Measurements from ENCODE around the gene EPN1. TPM values are rescaled to one million over a fixed set of nuclear protein-coding genes. Genes with fewer than 3 reads are reported as not detected.

EPN1 gene
- total RNA-seq, 1 experiment from 2014 or later = 162 TPM

GRCh38 chr19:55693336-55693974 is 18.4 kb downstream of the EPN1 start:
- intact Hi-C loops (cut with micrococcal nuclease; ENCODE audit: unreplicated experiment) = no loop called here
- BruUV-seq (replicated peaks) = no TSS peak
- Mint-ChIP-seq H3K4me3 (ENCODE audit: low read depth, unreplicated experiment) (no peak overlapping the region), H3K4me1 (ENCODE audit: low read depth, unreplicated experiment) (no peaks in the 10 kb centered on the region), H3K36me3 (ENCODE audit: insufficient read depth, unreplicated experiment) (peaks cover 68% of the 10 kb centered on the region), H3K9me3 (ENCODE audit: low read depth, unreplicated experiment) (no peaks in the 10 kb centered on the region), H3K27me3 (ENCODE audit: unreplicated experiment) (no peaks in the 10 kb centered on the region), H3K27ac (ENCODE audit: unreplicated experiment) (no peak overlapping the region)
- TF ChIP-seq, protein P1, sequence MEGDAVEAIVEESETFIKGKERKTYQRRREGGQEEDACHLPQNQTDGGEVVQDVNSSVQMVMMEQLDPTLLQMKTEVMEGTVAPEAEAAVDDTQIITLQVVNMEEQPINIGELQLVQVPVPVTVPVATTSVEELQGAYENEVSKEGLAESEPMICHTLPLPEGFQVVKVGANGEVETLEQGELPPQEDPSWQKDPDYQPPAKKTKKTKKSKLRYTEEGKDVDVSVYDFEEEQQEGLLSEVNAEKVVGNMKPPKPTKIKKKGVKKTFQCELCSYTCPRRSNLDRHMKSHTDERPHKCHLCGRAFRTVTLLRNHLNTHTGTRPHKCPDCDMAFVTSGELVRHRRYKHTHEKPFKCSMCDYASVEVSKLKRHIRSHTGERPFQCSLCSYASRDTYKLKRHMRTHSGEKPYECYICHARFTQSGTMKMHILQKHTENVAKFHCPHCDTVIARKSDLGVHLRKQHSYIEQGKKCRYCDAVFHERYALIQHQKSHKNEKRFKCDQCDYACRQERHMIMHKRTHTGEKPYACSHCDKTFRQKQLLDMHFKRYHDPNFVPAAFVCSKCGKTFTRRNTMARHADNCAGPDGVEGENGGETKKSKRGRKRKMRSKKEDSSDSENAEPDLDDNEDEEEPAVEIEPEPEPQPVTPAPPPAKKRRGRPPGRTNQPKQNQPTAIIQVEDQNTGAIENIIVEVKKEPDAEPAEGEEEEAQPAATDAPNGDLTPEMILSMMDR (IDR thresholded peaks at IDR 0.05; ENCODE audit: unreplicated experiment) = no peak
- DNase-seq = no peak
- CTCF ChIA-PET = interaction anchor here (0.7 kb wide), 1 partner anchor 700 kb away, joined by 6 read pairs; no protein-coding TSS in a partner anchor

GRCh38 chr19:55694241-55694655 is 19.2 kb downstream of the EPN1 start:
- intact Hi-C loops (cut with micrococcal nuclease; ENCODE audit: unreplicated experiment) = no loop called here
- Mint-ChIP-seq H3K27me3 (ENCODE audit: unreplicated experiment) (no peaks in the 10 kb centered on the region), H3K4me3 (ENCODE audit: low read depth, unreplicated experiment) (no peak overlapping the region), H3K36me3 (ENCODE audit: insufficient read depth, unreplicated experiment) (peaks cover 68% of the 10 kb centered on the region), H3K27ac (ENCODE audit: unreplicated experiment) (no peak overlapping the region), H3K9me3 (ENCODE audit: low read depth, unreplicated experiment) (no peaks in the 10 kb centered on the region), H3K4me1 (ENCODE audit: low read depth, unreplicated experiment) (no peaks in the 10 kb centered on the region)
- BruUV-seq (replicated peaks) = no TSS peak
- DNase-seq = no peak
- CTCF ChIA-PET = interaction anchor here (0.6 to 0.7 kb wide), 2 partner anchors 124 to 700 kb away, joined by 4 to 6 read pairs; no protein-coding TSS in a partner anchor
- TF ChIP-seq, protein P1 (IDR thresholded peaks at IDR 0.05; ENCODE audit: unreplicated experiment) = no peak

GRCh38 chr19:55694656-55695491 is 19.8 kb downstream of the EPN1 start:
- Mint-ChIP-seq H3K4me3 (ENCODE audit: low read depth, unreplicated experiment) (no peak overlapping the region), H3K27me3 (ENCODE audit: unreplicated experiment) (no peaks in the 10 kb centered on the region), H3K27ac (ENCODE audit: unreplicated experiment) (no peak overlapping the region), H3K9me3 (ENCODE audit: low read depth, unreplicated experiment) (no peaks in the 10 kb centered on the region), H3K36me3 (ENCODE audit: insufficient read depth, unreplicated experiment) (peaks cover 62% of the 10 kb centered on the region), H3K4me1 (ENCODE audit: low read depth, unreplicated experiment) (no peaks in the 10 kb centered on the region)
- DNase-seq = no peak
- BruUV-seq (replicated peaks) = no TSS peak
- TF ChIP-seq, protein P1 (IDR thresholded peaks at IDR 0.05; ENCODE audit: unreplicated experiment) = no peak
- CTCF ChIA-PET = interaction anchor here (0.6 kb wide), 1 partner anchor 125 kb away, joined by 4 read pairs; no protein-coding TSS in a partner anchor
- intact Hi-C loops (cut with micrococcal nuclease; ENCODE audit: unreplicated experiment) = no loop called here

DNA sequence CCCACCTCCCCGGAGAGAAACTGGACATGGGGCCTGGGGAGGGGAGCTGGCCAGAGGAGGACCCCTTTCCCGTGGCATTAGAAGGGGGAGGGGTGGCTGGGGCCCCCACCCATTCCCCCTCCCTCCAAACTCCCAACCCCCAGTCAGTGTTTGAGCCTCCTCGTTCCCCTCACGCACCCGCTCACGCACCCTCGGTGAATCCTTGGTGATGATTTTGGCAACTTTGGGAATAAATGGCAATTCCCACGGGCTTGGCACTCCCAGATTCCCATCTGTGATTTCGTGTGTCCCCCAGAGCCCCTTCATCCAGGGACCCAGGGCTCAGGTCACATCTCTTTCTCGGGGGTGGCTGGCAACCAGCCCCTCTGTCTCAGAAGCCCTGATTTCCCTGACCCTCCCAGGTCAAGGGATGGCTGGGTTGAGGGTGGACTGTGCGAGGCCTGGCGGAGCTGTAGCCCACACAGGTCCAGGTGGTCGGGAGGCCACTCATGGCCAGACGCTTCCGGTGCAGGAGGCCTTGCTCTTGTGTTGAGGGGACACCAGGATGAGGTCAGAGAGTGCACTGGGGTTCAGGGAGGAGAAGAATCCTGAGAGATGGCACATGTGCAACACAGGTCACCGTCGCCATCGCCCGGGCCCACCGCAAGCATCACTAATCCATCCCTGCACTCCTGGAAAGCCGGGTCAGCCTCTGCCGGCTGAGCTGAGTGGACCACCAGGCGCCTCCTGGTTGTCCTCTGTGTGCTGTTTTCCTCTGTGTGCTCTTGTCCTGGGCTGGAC is 20.7 kb downstream of the EPN1 start:
- intact Hi-C loops (cut with micrococcal nuclease; ENCODE audit: unreplicated experiment) = no loop called here
- H3K4me1 Mint-ChIP-seq (ENCODE audit: low read depth, unreplicated experiment) = no peaks in the 10 kb centered on the region
- TF ChIP-seq, protein P1 (IDR thresholded peaks at IDR 0.05; ENCODE audit: unreplicated experiment) = no peak
- H3K27me3 Mint-ChIP-seq (ENCODE audit: unreplicated experiment) = no peaks in the 10 kb centered on the region
- TSS peak; percentile 62 for BruUV-seq (replicated peaks)
- DNase-seq = no peak
- no peak overlapping the region for H3K4me3 Mint-ChIP-seq (ENCODE audit: low read depth, unreplicated experiment)
- H3K27ac Mint-ChIP-seq (ENCODE audit: unreplicated experiment) = no peak overlapping the region
- peaks cover 70% of the 10 kb centered on the region for H3K36me3 Mint-ChIP-seq (ENCODE audit: insufficient read depth, unreplicated experiment)
- CTCF ChIA-PET = no interaction called here
- no peaks in the 10 kb centered on the region for H3K9me3 Mint-ChIP-seq (ENCODE audit: low read depth, unreplicated experiment)
